ENCODE results near the gene ZFYVE9.

ZFYVE9 gene

GRCh38 chr1:52152572-52152971 is 10.7 kb downstream of the ZFYVE9 start (continued):
- no peak for TF ChIP-seq ZNF26 (tag by site-specific recombination; IDR thresholded peaks at IDR 0.05)
- no peak for TF ChIP-seq ZNF292 (tag by site-specific recombination; IDR thresholded peaks at IDR 0.05; ENCODE audit: borderline replicate concordance, low read depth)
- no peak for TF ChIP-seq ZNF510 (tag by site-specific recombination; IDR thresholded peaks at IDR 0.05; ENCODE audit: insufficient replicate concordance)

- CTCF ChIA-PET, result interaction anchor here (0.8 to 1.8 kb wide), 2 partner anchors 26 to 144 kb away, joined by 3 to 4 read pairs; no protein-coding TSS in a partner anchor
- POLR2A ChIA-PET, result no interaction called here
These were observed 11.1 kb downstream of the ZFYVE9 start for GRCh38 chr1:52153010-52153409.

DNA sequence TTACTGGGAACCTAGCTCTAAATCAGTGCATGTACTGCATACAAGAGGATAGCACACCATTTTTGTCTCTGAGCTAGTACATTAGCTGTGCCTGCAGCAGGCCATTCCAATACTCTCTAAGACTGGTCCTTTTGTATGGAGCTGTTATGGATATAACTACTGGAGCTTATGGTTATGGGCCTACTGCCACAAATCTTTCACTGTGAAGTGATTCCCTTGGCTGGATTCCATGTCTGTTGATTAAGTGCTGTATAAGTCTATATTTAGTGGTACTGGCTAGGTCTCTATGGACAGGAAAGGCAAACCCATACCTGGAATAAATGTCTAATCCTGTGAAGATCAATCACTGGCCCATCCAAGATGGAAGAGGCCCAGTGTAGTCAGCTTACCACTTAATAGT is 12.0 kb downstream of the ZFYVE9 start:
- TF ChIP-seq INSM2 (tag by site-specific recombination; IDR thresholded peaks at IDR 0.05) (no peak), ZNF600 (tag by site-specific recombination; IDR thresholded peaks at IDR 0.05) (peak; percentile 50), ZNF223 (tag by site-specific recombination; IDR thresholded peaks at IDR 0.05) (no peak)
- H3K27ac ChIP-seq (ENCODE audit: extremely low read depth, low read depth, low read length), result no peak overlapping the region
- no peak overlapping the region for H3K4me3 ChIP-seq (ENCODE audit: low read depth, low read length)
- POLR2A ChIA-PET, result no interaction called here
- CTCF ChIA-PET, result interaction anchor here (0.6 to 1.8 kb wide), 2 partner anchors 27 to 1806 kb away, joined by 4 to 5 read pairs; no protein-coding TSS in a partner anchor
- no peaks in the 10 kb centered on the region for H3K36me3 ChIP-seq (ENCODE audit: control insufficient read depth in 2 of 2, insufficient read depth in 1 of 2, low read length in 2 of 2)
- no peaks in the 10 kb centered on the region for H3K4me1 ChIP-seq (ENCODE audit: control insufficient read depth, insufficient read depth, low read length)
- no peaks in the 10 kb centered on the region for H3K9me3 ChIP-seq (ENCODE audit: control insufficient read depth, insufficient read depth, low read depth, low read length)

More at GRCh38 chr1:52153010-52153409, 11.1 kb downstream of the ZFYVE9 start:
- no peaks in the 10 kb centered on the region for H3K9me3 ChIP-seq (ENCODE audit: control insufficient read depth, insufficient read depth, low read depth, low read length)
- H3K36me3 ChIP-seq (ENCODE audit: control insufficient read depth in 2 of 2, insufficient read depth in 1 of 2, low read length in 2 of 2), result no peaks in the 10 kb centered on the region
- H3K4me3 ChIP-seq (ENCODE audit: low read depth, low read length), result no peak overlapping the region
- TF ChIP-seq, protein P1, sequence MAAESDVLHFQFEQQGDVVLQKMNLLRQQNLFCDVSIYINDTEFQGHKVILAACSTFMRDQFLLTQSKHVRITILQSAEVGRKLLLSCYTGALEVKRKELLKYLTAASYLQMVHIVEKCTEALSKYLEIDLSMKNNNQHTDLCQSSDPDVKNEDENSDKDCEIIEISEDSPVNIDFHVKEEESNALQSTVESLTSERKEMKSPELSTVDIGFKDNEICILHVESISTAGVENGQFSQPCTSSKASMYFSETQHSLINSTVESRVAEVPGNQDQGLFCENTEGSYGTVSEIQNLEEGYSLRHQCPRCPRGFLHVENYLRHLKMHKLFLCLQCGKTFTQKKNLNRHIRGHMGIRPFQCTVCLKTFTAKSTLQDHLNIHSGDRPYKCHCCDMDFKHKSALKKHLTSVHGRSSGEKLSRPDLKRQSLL (tag by site-specific recombination; IDR thresholded peaks at IDR 0.05), result 0 out of 2 replicates have a peak, but pooled peaks have one; percentile 32
- TF ChIP-seq ZIC2 (tag by site-specific recombination; IDR thresholded peaks at IDR 0.05), result no peak
- TF ChIP-seq ZNF174 (tag by site-specific recombination; IDR thresholded peaks at IDR 0.05), result no peak
- no peak for TF ChIP-seq ZNF223 (tag by site-specific recombination; IDR thresholded peaks at IDR 0.05)
- no peak for TF ChIP-seq ZBTB1 (tag by site-specific recombination; IDR thresholded peaks at IDR 0.05)
- TF ChIP-seq ZNF148 (tag by site-specific recombination; IDR thresholded peaks at IDR 0.05; ENCODE audit: borderline replicate concordance), result no peak
- no peak for TF ChIP-seq ZNF777 (tag by site-specific recombination; IDR thresholded peaks at IDR 0.05; ENCODE audit: borderline replicate concordance)
- no peaks in the 10 kb centered on the region for H3K4me1 ChIP-seq (ENCODE audit: control insufficient read depth, insufficient read depth, low read length)
- H3K27ac ChIP-seq (ENCODE audit: extremely low read depth, low read depth, low read length), result no peak overlapping the region

- Histone ChIP-seq H3K4me1 (ENCODE audit: control insufficient read depth, insufficient read depth, low read length) (no peaks in the 10 kb centered on the region), H3K9me3 (ENCODE audit: control insufficient read depth, insufficient read depth, low read depth, low read length) (no peaks in the 10 kb centered on the region), H3K36me3 (ENCODE audit: control insufficient read depth in 2 of 2, insufficient read depth in 1 of 2, low read length in 2 of 2) (no peaks in the 10 kb centered on the region), H3K27ac (ENCODE audit: extremely low read depth, low read depth, low read length) (no peak overlapping the region), H3K4me3 (ENCODE audit: low read depth, low read length) (no peak overlapping the region)
- TF ChIP-seq PRDM4 (tag by site-specific recombination; IDR thresholded peaks at IDR 0.05), result no peak
- TF ChIP-seq ZNF791 (tag by site-specific recombination; IDR thresholded peaks at IDR 0.05), result no peak
- TF ChIP-seq ZNF426 (tag by site-specific recombination; IDR thresholded peaks at IDR 0.05), result no peak
- no peak for TF ChIP-seq KLF16 (tag by site-specific recombination; IDR thresholded peaks at IDR 0.05)
- TF ChIP-seq ZNF76 (tag by site-specific recombination; IDR thresholded peaks at IDR 0.05; ENCODE audit: borderline replicate concordance, low read depth), result no peak
- no peak for TF ChIP-seq ZNF423 (tag by site-specific recombination; IDR thresholded peaks at IDR 0.05)
- ChIA-PET POLR2A (no interaction called here), CTCF (interaction anchor here (1.1 kb wide), 1 partner anchor 140 kb away, joined by 3 read pairs; no protein-coding TSS in a partner anchor)
These were observed 14.6 kb downstream of the ZFYVE9 start for GRCh38 chr1:52156460-52156859.

Data from HEK293 (cell line).